GDM1 (cell line): ENCODE data around the gene PVALEF.

Experiments used
- DNase-seq: peaks from one replicate; lab custom pipeline; 2025; lab: John Stamatoyannopoulos, UW

PVALEF gene

DNA sequence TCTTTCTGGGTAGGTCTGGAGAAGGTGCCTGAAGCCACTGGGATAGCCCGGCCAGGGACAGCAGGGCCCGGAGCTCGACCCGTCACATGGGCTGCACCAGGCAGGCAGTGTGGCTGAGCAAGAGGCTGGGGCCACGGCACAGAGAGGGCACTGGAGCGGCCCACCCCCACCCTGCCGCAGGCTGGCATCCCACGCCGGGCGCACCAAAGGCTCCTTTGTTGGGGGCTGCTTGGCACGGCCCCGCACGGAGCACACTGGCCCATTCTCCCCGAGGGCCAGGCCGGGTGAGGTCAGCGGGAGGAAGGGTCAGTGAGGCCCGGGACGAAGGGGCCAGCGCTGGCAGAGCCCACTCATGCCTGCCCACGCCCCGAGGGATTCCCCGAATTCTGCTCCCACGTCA lies 36.5 kb upstream of the PVALEF start:
- DNase-seq: no peak

DNA sequence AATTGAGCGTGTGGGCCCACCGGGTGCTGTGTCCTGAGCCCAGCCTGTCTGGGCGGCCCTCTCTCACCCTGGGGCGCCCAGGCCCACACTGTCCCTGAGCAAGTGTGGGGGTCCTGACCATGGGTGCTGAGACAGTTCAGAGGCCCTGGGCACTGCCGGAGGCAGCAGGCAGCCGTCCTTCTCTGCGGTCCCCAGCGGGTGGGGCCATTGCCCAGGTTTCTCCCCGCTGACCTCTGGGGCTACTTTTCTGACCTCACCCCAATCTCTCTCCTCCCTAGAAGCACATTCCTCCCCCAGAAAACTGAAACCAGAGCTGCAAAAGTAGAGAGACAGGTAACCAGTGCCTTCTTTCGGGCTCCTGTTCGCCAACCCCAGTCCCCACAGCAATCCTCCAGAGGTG lies 36.0 kb upstream of the PVALEF start:
- DNase-seq: no peak

DNA sequence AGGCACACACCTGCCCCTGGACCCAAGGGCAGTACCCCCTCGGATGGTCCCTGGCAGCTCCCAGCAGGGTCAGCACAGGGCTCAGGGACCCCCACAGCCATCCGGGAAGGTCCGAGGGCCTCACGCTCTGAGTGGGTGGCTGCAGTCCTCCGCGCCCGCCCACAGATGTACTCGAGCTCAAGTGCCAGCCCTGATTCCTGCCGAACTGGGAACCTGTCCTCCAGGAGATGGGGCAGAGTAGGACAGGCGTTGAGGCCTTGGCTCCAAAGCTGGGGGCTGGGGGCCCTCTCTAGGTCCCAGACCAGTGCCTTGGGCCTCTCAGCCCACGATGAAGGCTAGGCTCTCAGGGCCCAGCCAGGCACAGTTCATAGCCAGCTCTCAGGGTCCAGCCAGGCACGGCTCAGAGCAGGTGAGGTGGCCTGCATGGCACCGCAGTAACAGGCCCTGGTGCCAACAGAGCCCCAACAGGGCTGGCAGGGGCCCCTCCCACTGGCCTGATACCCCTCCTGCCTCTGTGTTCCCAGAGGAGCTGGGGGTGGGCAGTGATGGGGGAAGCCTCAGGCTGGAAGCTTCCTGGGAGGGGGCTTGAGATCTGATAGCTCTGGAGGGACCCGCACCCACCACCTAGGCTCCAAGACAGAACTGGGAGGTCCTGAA lies 35.5 kb upstream of the PVALEF start:
- no peak for DNase-seq

DNA sequence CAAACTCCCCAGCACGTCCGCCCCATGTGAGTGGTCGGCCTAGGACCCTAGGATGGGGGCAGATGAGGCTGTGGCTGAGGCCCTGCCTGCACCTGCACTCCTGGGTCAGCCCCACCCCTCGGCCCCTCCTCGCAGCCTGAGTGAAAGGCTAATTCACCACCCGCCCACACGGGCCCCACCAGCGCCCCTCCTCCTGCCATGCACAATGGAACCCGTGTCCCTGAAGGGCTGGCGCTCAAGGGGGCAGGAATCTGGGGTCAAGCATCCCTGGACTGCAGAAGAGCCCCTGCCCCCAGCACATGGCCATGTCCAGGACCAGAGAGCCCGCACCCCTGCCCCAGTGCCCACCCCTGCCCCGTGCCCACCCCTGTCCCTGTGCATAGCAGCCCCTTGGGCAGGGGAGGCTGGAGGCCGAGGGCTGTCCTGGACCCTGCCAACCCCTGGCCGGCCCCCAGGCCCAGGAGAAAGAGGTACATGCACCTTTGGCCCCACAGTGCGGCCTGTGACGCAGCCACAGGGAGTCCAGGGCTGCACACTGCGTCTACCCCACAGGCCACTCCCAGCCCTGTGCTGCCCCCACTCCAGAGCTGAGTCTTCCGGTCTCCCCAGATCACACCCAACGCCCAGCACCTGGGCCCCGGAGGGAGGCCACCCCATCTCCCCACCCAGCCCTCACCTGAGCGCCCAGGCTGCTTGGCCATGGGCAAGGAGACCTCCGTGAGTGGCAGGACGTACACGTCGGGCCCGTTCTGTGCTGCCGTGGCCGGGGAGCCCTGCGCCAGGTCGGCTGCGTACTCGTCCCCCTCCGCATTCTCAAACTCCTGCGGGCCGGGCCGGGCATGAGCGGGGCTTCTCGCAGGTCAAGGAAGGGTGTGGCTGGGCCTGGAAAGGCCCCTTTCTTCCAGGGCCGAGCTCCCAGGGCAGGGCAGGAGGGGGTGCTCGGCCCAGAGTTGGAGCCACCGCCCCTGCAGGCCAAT lies 34.6 kb upstream of the PVALEF start:
- no peak for DNase-seq

DNA sequence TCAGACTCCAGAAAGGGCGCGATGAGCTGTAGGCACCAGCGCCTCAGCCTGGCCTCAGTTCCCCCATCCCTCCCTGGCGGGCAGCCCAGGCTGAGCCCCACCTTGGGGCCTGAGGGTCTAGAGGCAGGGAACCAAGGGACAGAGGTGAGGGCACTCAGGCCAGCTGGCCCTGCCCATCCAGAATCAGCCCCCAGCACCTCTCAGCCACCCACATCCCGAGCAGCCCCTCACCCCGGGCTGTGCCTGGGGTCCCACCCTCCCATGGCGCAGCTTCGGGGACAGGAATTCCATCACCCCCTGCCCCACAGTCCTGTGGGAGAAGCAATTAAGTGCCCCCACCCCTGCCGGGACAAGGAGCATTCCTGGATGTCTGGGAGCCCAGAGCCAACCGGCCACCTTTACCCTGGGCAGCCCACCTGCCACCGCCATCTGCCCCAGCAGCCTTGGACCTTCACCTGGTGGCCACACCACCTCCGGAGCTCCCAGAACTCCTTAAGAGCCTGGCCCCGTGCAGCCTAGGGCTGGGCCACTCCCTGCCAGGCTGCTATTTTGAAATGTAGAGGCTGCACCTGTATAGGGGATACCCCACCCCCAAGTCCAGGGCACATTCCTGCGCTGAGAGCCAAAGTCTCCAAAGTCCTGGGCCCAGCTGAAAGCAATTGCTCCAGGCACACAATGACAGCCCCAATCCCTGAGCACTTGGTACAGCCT lies 33.7 kb upstream of the PVALEF start:
- DNase-seq: no peak

DNA sequence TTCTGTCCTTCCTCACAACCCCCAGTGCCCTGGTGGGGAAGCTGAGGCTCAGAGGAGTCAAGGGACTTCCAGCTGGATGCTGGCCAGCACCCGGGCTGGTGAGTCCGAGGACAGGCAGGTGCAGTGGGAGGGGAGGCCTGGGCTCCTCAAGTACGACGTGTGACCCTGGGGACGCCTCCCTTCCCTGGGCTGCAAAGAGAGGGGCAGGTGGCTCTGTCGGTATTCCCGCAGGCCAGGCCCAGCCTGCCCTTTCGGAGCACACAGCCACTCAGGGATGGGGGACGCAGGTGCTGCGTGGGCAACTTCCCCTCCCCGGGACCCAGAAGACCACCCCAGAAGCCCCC lies 33.1 kb upstream of the PVALEF start:
- DNase-seq: no peak

DNA sequence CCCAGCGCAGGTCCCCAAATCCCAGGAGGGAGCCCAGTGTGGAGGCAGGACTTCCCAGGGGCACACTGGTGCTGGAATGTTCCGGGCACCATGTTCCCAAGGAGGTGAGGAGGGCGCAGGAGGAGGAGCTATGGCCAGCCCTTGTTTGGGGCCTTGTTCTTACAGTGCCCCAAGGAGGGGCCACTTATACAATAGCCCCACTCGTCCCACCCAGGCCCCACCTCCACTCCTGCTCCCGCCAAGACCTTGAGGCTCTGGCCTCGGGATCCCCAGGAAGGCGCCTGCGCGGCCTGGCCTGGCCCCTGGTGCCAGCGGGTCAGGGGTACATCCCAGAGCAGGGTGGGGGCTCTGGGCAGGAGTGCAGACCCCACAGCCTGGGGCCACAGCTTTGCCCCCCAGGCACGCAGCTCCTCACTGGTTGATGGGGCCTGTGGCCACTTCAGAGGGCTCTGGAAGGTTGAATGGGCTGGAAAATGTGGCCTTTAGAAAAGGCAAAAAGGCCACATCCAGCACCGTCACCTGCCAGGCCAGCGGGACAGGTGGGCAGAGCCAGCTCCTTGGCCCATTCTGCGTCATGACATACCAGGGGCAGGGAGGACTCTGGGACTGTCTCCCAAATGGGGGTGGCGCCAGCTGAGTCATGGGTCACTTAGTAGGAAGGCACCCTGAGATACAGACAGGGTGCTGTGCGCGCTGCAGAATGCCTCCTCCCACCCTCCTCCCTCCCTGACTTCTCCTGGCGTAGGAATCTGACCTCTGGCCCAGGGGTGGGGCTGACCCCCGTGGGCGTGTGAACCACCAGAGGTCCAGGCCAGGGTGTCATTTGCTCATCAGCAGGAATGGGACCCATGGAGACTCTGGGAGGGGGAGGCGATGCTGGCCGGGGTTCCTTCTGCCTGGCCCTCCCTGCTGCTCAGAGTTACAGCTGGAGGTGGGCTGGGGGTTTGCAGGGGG lies 32.3 kb upstream of the PVALEF start:
- DNase-seq: no peak

DNA sequence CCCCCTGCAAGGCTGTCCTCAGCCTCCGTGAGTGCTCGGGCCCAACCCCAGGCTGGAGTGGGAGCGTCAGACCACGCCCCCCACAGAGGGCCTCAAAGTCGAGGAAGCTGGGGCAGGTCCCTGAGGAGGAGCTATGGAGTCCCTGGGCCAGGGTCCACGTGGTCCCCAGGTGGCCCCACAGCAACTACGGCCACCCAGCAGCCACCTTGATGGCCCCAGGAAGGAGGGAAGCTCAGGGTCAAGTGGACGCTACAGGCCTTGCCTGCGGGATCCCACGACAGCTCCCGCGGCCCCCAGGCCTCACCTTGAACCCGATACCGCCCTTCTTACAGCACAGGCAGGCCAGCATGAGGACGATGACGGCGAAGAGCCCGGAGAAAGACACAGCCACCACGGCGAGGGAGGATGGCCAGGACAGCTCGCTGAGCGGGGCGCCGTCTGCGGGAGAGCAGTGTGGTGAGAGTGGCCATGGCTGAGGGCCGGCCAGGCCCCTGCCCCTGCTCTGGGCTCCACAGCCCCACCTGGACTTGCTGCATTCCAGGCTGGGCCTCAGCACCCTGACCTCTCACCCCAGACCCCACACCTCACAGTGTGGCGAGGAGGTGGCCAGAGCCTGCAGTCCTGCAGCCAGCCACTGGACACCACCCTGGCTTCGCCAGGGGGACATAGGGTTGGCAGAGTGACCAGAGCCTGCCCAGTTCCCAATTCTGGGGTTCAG lies 31.1 kb upstream of the PVALEF start:
- no peak for DNase-seq

DNA sequence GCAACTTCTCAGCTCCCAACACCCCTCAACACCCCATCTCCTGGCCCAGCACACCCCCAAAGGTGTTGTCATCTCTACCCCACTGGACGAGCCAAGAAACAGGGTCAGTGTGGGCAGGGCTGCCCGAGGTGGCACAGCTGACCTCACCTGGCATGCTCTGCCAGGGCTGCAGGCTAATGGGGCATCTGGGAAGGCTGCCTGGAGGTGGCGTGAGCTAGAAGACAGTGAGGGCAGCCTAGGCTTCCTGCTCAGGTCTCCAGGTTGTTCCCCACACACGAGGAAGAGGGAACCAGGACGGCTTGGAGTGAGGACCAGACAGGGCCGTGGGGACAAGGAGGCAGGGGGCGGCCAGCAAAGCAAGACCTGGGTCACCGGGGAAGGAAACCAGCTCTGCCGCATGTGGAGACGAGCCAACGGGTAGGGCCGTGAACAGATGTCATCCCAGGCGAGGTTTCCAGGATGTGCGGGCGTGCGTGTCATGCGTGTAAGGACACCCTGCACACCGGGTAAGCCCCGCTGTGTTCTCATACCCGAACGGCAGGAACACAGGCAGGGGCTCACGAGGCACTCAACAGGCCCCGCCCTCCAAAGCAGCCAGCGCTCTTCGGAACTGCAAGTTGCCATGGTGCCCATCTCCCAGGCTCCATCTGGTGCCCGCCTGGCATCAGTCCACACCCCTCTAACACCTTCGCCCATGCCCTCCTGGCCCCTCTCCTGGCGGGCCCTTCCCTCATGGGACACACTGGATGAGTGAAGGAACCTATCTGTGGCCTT lies 29.6 kb upstream of the PVALEF start:
- no peak for DNase-seq

DNA sequence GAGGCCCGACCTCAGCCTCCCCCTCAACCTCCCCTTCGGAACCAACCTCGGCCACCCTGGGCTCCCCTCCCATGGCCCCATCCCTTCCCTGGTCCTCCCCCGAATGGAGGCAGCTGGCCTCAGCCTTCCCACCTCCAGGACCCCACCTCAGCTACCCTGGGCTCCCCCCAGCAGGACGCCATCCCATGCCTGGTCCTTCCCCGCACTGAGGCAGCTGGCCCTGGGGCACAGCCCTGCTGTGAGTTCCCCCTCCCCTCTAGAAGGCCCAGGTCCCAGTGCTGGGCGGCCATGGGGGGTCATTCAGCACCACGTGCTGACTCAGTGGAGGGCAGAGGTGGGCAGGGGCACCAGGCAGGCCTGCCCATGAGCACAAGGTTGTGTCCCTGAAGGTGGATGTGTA lies 28.9 kb upstream of the PVALEF start:
- no peak for DNase-seq

DNA sequence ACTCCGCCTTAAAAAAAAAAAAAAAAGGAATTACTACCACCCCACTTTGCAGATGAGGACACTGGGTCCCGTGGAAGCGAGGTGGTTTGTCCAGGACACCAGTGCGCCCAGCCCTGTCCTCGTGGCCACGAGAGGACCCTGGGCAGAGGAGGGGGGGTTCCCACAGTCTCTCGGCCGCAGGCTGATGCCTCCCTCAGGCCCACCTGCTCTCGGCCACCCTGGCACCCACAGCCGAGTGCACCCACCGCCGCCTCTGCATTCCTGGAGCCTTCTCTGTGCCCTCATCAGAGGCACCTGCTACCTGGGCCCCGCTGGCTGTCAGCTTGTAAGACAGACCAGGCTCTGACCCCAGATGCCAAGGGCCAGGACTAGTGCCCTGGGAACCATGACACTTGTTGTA lies 28.1 kb upstream of the PVALEF start:
- no peak for DNase-seq

DNA sequence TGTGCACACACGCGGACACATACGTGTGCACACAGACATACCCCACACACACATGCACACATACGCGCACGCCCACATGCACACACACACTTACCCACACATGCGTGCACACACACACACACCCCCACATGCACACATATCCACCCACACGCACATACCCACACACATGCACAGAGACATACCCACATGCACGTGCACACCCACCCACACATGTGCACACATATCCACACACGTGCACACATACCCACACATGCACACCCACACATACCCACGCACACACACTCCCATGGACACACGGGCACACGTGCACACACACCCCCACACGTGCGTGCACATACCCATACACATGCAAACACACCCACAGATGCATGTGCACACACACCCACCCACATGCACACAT lies 27.2 kb upstream of the PVALEF start:
- DNase-seq: no peak

DNA sequence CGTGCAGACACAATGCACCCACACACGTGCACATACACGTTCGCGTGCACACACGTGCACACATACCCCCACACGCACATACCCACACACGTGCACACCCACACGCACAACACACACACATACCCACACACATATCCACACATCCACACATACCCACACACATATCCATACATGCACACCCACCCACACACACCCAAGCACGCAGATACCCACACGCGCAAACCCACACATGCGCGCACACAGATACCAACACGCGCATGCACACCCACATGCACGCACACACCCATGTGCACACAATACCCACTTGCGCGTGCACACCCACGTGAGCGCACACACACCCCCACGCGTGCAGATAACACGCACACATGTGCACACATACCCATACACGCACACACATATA lies 26.8 kb upstream of the PVALEF start:
- no peak for DNase-seq

DNA sequence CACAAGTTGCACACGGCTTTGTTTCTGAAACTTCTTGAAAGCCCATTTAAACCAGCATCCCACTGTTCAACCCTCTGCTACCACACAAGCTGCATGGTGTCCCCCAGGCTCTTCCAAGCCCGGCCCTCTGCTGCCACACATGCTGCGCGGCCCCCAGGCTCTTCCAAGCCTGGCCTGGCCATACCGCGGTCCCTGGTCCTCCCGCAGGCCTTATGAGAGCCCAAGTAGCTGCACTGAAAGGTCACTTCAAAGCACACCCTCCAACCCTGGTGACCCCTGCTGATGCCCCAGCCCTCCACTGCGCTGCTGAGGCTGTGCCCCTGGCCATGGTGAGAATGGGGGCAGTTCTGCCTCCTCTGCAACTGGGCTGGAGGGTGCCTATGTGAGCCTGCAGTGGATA lies 25.9 kb upstream of the PVALEF start:
- DNase-seq: no peak

DNA sequence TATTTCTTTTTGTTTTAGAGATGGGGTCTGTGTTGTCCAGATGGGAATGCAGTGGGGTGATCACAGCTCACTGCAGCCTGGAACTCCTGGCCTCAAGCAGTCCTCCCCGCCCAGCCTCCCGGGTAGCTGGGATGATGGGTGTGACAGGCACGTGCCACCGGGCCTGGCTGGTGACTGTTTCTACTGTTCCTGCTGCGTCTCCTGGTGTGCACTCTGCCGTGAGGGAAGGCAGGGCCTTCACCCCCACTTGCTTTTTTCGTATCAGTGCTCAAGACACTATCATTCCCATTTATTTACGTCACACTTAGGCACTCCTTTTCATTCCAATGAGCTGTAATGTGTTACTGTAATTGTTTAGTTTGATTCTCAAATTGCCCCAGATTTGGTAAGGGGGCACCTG lies 25.3 kb upstream of the PVALEF start:
- DNase-seq: no peak

DNA sequence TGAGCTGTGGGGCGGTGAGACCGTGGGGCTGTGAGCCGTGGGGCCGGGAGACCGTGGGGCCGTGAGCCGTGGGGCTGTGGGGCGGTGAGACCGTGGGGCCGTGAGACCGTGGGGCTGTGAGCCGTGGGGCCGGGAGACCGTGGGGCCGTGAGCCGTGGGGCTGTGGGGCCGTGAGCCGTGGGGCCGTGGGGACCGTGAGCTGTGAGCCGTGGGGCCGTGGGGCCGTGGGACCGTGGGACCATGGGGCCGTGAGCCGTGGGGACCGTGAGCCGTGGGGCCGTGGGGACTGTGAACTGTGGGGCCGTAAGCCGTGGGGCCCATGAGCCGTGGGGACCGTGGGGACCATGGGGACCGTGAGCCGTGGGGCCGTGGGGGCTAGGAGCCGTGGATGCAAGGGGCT lies 24.6 kb upstream of the PVALEF start:
- no peak for DNase-seq

DNA sequence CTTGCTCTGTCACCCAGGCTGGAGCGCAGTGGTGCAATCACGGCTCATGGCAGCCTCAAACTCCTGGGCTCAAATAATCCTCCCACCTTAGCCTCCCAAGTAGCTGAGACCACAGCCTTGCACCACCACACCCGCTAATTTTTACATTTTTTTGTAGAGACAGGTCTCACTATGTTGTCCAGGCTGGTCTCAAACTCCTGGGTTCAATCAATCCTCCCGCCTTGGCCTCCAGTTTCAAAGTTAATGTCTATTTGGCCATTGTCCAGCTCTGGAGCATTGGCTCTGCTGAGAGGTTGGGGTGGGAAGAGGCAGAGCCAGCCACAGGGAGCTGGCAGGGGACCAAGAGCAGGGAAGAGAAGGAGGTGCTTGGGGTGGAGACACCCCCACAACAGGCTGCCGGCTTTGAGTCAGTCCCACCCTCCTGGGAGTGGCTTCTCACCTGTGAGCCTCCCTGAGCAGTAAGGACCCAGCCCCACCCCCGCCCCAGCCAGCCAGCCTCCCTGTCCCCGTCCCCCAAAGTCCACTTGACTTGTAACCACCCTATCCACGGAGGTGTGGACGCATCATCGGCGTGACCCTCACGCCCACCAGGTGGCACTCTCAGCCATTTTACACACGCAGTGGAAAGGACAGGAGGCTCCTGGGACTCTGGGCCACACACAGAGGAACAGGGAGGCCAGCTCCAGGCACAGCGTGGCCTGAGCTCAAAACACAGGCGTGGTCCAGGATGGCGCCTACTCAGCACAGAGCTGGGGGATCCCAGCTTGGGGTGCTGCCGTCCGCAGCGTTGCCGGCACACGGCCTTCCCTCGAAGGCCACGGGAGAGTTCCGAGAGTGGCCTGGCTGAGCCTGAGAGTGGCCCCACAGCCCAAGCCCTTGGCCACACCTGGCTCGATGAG lies 22.8 kb upstream of the PVALEF start:
- DNase-seq: peak; percentile 64

DNA sequence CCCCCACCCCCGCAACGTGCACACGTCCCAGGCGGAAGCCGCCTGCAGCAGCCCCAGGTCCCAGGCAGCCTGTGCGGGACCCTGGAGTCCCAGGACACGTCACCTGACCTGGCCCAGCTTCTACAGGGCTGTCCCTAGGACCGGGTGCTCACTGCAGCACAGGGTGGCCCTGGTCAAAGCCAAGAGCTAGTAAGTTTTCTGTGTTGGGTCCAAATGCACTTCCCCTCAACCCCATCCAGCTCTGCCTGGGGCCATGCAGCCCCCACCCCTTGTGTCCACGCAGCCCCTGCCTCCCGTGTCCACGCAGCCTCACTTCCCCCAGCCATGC lies 22.1 kb upstream of the PVALEF start:
- DNase-seq: no peak

DNA sequence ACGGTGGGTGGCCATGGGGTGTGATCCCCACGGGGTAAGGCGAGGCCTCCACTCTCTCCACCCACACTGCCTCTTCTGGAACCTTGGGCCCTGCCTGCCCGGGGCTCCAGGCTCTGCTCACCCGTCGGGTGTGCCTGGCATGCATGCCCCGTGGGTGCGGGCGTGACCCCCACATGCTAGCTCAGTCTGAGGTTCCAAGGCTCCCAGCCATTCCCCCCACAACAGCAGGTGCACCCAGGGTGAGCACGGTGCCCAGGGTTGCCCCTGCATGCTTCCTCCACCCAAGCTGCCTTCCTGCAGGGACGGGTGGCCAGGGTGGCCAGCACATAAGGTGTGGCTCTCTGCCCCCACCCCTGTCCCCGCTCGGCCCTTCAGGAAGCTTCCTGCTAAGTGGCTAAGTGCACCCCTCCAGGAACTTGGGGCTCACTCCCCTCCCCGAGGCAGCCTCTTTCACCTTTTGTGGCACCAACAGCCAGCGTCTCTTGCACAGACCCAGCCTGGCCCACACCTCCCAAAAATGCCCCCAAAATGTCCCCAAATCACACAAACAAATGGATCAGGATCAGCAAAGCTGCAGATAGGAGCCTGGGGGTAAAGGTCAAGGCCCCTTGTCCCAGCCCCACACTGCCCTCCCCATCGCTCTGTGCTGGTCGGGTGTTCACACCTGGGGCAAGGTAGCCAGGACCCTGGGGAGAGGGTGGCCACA lies 21.4 kb upstream of the PVALEF start:
- DNase-seq: no peak
